Stimulated activated CD4-positive, alpha-beta T cell treated with anti-CD3 and anti-CD28 coated beads, Interleukin-15, amount 100 ng/mL, for 48 hours (primary cell): Measurements from ENCODE around the gene PRKCG.

ENCODE experiments used
- DNase-seq, 2 donors: peaks; one replicate each; pipeline ENCODE4 v3.0.0-alpha.2; 2020; ENCODE audit warnings: low read depth in 2 of 2

PRKCG gene

DNA sequence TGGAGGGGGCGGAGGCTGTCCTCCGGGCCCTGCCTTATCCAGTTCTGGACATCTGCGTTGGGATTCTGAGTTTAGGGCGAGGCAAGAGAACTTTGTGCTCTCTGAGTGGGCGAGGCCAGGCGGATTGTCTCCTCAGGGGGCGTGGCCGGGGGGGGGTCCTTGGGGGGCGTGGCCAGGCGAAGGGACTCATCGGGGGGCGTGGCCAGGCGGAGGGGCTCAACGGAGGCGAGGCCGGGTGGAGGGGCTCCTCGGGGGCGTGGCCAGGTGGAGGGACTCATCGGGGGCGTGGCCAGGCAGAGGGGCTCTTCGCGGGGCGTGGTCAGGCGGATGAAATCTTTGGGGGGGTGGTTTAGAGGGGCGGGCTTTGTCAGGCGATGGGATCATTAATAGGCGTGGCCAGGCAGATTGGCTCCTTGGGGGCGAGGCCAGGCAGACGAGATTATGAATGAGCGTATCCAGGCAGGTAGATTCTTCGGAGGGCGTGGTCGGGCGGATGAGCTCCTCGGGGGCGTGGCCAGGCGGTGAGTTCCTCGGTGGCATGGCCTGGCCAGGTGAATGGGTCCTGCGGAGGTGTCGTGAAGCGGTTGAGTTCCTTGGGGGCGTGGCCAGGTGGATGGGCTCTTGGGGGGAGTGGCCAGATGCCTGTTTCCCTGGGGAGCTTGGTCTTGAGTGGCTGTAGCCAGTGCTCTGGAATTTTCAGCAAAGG, 16.8 kb downstream of the PRKCG start:
- no peak for DNase-seq

DNA sequence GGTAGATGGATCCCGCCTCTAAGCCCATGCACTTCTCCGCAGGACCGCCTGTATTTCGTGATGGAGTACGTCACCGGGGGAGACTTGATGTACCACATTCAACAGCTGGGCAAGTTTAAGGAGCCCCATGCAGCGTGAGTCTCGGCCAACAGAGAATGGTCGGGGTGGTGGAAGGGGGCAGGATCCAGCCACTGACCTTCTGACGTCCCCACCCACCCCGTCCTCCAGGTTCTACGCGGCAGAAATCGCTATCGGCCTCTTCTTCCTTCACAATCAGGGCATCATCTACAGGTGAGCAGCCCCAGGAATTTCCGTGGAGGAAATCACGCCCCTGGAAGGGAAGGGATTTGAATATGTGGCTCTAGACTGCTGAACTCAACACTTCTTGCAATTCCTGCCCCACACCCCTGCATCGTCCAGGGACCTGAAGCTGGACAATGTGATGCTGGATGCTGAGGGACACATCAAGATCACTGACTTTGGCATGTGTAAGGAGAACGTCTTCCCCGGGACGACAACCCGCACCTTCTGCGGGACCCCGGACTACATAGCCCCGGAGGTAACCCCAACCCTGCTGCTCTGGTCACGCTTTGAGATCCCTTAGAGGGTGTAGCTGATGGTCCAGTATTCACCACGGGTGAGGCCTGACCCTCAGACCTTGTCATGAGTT, 18.3 kb downstream of the PRKCG start:
- no peak for DNase-seq

DNA sequence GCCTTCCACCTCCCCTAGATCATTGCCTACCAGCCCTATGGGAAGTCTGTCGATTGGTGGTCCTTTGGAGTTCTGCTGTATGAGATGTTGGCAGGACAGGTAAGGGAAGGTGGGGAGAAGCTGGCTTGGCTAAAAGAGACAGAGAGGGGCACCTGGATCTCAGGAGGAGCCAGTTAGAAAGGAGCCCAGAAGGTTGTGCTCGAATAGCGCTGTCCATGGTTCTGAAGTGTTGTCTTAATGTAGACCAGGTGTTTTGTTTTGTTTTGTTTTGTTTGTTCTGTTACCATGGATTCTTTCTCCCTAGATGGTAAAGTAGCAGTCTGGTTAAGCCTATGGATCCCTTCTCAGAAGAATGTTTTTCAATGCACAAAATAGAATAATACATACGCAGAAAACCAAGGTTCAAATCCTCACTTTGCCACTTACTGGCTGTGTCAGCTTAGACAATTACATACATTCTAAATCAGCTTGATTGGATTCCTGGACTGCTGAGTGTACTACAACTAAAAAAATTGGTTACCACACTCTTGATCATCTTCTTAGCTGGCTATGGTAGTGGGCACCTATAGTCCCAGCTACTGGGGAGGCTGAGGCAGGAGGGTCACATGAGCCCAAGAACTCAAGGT, 21.2 kb downstream of the PRKCG start:
- DNase-seq: no peak

DNA sequence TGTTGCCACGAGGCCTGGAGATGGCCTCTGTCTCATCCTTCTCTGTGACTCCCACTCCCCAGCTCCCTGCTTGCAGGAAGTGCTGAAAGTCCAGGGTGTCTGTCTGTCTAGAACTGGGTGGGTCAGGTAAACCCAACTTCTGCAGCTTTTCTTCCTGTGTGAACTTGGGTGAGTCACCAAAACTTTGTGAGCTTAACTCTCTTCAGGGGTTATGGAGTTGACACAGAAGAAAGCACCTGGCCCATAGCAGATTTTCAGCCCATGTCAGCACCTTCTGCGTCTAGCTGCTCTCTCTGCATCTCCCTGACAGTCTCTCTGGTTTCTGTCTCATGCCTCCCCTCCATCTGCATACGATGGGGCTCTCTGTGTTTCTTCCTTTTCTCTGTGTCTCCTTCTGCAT, 22.9 kb downstream of the PRKCG start:
- DNase-seq: no peak

DNA sequence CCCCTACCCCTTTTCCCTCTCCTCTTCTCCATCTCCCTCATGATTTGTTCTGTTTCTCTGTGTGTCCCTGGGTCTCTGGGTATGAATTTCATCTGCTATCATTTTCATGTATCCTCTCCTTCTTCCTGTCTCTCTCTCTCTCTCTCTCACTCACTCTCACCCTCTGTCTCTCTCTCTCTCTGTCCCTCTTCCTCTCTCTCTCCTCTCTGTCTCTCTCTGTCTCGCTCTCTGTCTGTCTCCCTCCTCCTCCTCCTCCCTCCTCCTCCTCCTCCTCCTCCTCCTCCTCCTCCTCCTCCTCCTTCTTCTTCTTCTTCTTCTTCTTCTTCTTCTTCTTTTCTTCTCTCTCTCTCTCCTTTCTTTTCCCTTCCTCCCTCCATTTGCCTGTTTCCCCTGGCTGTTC, 23.8 kb downstream of the PRKCG start:
- DNase-seq: no peak

DNA sequence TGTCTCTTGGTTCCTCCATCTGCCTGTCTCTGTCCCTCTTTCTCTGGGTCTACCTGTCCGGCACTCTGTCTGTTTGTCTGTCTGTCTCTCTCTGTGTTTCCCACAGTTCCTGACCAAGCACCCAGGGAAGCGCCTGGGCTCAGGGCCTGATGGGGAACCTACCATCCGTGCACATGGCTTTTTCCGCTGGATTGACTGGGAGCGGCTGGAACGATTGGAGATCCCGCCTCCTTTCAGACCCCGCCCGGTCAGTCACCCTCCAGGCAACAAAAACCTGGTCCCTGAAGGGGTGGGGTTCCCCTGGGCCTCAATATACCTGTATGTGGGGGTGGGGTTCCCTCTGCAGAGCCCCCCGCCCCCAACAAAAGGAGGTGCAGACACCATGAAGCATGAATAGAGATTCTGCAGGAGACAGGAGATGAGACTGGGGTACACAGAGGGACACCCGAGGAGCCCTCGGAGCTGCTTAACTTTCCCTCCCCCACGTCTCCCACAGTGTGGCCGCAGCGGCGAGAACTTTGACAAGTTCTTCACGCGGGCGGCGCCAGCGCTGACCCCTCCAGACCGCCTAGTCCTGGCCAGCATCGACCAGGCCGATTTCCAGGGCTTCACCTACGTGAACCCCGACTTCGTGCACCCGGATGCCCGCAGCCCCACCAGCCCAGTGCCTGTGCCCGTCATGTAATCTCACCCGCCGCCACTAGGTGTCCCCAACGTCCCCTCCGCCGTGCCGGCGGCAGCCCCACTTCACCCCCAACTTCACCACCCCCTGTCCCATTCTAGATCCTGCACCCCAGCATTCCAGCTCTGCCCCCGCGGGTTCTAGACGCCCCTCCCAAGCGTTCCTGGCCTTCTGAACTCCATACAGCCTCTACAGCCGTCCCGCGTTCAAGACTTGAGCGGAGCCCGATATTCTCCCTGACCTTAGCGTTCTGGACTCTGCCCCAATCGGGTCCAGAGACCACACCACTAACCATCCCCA, 24.5 kb downstream of the PRKCG start:
- peak; percentile 26 to 56 for DNase-seq

DNA sequence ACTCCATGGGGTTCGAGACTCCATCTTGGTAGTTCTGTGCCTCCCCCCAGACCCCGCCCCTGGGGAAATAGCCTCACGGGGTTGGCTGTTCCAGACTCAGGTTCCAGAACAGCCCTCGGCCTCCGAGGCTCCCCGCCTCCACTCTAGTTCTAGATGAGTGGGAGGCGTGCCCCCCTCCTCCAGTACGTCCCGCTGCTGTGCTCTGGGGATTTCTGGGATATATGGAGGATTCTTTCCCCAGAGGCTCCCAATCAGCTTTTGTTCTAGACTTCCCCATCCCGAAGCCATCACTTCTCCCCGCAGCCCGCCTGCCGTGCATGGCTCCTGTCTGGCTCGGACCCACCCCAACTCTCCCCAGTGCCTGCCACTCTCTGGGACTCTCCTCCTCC, 25.2 kb downstream of the PRKCG start:
- DNase-seq: no peak

DNA sequence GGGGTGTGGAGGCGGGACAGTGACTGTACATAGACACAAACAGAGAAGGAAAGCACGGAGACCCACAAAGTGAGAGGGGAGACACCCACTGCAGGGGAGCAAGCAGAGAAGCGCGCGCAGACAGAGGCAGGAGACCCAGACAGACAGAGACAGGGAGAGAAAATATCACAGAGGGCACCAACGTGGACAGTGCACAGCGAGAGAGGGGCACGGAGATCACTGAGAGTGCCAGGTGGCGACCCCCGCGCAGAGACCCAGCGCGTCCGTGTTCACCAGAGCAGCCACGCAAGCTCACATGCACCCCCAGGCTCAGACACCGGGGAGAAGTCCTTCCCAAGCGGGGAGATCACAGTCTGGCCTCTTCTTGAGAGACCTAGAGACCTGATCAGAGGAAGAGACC, 25.7 kb downstream of the PRKCG start:
- DNase-seq: no peak

DNA sequence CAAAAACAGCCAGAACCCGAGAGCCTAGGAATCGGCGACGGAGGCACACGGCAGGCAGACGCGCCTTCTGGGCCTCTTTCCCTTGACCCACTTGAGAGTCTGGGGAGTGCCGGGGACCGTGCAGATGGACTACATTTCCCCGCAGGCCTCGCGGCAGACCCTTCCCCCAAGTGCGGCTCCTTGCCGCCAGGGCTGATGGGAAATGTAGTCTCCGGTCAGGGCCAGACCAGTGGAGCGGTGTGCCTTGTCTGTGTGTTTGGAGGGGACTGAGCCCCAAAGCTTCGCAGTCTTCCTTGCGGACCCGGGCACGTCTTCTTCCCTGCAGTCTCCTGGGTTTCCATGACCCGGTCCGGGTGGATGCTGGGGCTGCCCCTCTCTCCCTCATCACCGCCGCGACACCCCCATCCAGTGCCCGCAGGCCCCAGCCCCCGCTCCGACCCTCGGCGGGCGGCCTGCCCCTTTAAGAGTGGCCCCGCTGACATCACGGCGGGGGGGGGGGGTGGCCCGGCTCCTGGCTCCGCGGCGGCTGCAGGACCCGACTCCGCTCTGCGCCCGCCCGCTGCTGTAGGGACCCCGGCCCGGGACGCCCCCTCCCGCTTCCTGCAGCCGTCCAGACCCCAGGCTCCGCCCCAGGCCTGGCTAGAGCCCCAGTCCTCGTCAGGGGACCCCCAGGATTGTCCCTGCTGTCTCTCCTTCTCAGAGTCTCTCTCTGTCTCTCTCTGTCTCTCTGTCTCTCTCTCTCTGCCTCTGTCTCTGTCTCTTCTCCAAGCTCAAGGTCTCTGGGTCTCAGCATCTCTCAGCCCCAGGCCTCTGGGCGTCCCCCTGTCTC, 26.3 kb downstream of the PRKCG start:
- peak; percentile 22 to 56 for DNase-seq

DNA sequence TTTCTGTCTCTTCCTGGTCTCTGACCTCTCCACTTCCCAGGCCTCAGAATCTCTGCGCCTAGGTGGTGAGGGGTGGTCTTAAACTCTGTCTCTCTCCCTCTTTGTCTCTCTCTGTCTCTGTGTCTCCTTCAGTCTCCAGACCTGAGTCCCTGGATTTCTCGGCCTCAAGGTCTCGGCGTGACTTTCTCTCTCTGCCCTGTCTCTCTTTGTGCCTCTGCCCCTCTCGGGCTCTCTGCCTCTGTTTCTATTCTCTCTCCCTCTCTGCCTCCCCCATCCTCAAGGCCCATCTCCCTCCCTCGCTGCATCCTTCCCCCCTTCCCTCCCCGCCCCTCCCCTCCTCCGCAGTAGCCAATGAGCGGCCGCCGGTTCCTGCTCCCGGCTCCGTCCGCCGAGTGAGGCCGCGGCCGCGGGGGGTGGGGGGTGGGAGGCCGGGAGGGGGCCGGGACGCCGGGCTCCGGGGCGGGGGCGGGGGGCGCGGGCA, 27.0 kb downstream of the PRKCG start, which contains the start of gene CACNG7:
CACNG7 (plus strand) TSS at position 344 of the 481 bp plus-strand sequence. CDS start 3,554 bp downstream, outside the sequence.
- no peak for DNase-seq

DNA sequence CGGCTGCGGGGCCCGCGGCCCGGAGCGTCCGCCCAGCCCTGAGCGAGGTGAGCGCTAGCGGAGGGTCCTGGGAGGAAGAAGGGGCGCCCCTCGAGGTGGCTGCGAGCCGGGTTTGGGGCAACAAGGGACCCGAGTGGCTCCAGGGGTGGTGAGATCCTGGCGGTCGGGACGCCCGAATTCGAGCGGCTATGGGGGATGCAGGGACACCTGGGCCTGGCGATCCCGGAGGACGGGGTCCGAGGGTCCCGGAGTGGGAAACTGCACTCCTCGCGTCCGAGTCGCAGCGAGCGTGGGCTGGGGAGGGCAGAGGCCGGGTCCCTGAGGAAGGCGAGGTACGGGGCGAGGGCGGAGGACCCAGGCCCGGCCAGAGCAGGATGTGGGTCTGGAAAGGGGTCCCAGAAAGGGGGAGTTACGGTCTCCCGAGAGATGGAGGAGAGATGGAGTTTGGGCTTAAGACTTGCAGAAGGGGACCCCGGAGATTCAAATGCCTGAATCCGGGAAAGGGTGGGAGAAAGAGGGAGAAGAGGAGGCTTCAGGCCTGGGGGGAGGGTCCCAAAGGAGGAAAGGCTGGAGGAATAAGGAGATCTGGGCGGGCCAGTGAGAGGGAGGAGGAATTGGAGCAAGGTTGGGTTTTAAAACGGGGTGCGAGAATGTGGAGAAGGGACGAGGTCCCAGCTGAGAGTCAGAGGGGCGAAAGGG, 27.6 kb downstream of the PRKCG start:
- DNase-seq: no peak

DNA sequence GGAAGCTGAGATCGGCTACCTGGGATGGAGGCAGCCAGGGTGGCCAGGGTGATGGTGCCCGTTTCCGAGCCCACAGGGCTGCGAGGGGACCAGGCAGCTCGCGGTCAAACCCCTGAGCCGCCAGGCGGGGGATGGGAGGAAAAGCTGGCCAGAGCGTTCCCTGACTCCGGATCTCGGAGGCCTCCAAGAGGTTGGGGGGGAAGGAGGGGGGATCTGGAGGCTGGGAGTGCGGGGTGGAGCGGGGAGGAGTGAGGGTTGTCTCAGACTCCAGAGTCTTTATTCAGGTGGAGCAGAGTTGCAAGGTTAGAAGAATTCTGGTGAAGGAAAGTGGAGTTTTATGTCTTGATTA, 28.1 kb downstream of the PRKCG start:
- DNase-seq: no peak

DNA sequence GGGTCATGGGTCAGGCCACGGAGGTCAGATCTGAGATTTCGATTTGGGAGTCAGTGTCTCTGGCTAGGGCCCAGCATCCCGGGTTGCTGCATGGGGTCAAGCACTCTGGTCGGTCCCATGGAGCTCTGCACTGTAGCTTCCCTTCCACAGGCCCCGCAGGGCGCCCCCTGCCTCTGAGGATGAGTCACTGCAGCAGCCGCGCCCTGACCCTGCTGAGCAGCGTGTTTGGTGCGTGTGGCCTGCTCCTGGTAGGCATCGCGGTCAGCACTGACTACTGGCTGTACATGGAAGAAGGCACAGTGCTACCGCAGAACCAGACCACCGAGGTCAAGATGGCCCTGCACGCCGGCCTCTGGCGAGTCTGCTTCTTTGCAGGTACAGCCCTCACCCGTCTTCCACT, 30.7 kb downstream of the PRKCG start:
- DNase-seq: no peak

DNA sequence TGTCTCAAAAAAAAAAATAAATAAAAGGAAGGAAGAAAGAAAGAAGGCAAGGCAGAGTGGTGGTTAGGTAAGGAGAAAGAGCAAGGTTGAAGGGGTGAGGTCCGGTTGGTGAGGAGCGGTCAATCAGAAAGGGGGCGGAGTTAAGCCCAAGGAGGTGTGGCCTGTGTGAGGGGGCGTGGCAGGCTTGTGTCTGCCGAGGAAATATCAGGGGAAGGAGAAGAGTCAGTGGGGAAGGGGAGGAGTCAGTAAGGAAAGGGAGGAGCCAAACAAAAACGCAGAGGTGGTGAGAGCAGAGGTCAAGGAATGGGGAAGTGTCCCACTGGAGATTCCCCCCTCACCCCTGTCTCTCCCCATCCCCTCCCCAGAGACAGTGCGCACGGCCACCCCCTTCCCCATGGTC, 33.0 kb downstream of the PRKCG start:
- no peak for DNase-seq

DNA sequence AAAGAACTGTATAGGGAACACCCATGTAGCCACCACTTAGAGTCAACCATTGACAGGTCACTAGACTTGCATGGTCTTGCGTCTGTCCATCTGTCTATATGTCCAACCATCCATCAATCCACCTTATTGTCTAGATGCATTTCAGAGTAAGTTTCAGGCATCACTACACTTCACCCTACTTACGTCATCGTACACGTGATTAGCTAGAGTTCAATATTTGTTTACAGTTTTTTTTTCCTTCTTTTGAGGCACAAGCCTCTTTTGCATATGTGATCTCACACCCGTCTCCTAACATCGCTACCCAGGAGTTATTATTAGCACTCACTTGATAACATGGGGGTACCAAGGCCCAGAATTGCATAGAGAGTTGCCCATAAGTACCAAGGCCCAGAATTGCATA, 34.0 kb downstream of the PRKCG start:
- no peak for DNase-seq

DNA sequence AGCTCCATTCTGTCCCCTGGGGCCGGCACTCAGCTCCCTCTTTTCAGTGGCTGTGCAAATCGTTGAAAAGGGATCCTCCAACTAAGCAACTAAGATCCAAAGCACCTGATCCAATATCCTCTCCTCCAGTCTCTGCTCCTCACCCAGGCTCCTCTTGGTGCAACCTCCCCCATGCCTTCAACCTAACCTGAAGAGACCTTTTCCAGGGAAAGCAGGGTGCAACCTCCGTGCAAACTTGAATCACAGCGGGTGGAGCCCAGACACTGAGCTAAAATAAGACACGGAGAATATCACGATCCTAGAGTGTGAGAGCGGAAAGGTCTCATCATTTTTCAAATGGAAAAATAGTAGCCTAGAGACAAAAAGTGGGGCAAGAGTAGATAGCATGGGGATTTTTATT, 35.4 kb downstream of the PRKCG start:
- DNase-seq: no peak

DNA sequence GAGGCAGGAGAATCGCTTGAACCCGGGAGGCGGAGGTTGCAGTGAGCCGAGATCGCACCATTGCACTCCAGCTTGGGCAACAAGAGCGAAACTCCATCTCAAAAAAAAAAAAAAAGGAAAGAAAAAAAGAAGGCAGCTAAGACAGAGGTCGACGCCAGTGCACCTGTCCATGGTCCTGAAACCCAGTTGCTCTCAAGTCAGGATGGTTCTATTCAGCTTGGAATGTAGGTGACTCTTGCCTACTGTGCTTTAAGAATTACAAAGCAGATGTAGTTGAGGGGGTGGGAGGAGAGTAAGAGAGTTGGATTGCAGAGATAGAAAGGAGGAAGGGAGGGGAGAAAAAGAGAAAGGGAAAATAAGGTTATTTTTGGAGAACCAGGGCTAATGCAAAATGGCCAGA, 45.7 kb downstream of the PRKCG start:
- DNase-seq: no peak

DNA sequence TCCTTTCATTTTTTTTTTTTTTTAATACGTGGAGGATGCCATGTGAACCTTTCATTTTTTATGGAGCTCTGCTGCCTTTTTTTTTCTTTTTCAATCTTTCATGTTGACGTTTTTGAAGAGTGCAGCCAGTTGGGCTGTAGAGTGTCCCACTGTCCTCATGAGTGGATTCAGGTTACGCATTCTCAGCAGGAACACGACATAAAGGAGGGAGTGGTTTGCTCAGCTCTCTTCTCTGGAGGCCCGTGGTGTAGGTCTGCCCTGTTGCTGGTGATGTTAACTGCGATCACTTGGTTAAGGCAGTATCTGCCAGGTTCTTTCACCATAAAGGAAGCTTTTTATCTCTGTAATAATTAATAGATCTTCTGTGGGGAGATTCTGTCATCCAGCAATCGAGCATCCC, 54.0 kb downstream of the PRKCG start:
- no peak for DNase-seq

DNA sequence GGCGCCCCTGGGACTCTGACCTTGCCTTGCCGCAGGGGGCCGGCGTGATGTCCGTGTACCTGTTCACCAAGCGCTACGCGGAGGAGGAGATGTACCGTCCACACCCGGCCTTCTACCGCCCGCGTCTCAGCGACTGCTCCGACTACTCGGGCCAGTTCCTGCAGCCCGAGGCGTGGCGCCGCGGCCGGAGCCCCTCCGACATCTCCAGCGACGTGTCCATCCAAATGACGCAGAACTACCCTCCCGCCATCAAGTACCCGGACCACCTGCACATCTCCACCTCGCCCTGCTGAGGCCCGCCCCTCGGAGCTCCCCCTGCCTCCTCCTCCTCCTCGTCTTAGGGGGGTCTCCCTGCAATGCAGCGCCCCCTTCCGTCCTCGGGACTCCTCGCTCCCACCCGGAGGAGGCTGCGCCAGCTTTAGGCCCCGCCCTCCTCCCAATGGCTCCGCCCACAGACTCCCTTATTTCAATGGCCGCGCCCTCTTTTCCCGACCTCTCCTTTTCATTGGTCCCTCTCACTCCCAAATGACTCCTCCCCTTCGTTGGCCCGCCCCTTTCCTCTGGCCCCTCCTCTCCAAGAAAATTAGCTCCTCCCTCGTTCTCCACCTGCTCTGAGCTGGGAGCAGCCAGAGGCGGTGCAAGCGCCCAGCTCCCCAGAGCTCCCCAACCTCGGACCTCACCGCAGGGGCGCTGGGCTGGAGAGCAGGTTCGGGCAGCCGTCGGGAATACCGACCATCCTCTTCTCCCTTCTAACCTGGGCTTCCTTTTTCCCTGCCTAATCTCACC, 60.2 kb downstream of the PRKCG start:
- DNase-seq: peak; percentile 0 to 7

DNA sequence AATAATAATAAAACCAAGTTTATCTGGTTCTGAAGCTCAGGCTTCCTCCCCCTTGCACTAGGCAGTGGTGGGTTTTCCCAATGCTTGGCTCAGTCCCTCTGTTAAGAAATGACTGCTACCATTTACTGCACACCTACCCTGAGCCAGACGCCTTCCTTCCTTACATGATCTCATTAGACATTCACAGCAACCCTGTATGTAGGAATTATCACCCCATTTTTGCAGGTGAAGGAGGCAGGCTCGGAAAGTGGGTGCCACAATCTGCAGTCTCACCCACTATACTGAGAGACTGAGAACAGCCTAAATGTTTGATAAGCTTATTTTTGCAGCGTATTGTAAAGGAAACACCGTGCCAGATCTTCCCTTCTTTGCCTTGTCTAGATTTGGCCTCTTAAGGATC, 62.4 kb downstream of the PRKCG start:
- no peak for DNase-seq
